Measurements from ENCODE around the gene ADIG.

ADIG gene

DNA sequence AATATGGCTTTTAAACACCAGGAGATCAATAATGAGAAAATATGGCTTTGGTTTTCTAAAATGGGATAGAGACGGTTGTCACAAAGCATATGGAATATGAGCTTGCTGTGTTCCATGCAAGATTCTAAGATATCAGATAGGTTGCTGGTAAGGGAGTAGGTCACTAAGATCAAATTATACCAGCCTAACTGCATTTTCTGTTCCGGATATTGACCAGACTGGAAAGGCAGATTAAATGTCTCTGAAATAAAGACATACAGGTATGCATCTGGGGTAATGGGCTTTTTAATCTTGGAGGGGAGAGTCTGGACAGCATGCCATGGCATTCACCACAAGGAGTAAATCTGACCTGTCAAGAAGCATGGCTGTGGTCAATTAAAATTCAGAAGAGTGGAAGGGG, 35.2 kb upstream of the ADIG start:
- H2AFZ ChIP-seq (ENCODE audit: low read length), result no peak overlapping the region
- peaks cover 9% of the 10 kb centered on the region; the same call in 1 of the 2 replicates for H3K36me3 ChIP-seq (replicated peaks; ENCODE audit: insufficient read depth, low read length)
- H3F3A ChIP-seq (ENCODE audit: insufficient read depth, low read length), result no peaks in the 10 kb centered on the region

DNA sequence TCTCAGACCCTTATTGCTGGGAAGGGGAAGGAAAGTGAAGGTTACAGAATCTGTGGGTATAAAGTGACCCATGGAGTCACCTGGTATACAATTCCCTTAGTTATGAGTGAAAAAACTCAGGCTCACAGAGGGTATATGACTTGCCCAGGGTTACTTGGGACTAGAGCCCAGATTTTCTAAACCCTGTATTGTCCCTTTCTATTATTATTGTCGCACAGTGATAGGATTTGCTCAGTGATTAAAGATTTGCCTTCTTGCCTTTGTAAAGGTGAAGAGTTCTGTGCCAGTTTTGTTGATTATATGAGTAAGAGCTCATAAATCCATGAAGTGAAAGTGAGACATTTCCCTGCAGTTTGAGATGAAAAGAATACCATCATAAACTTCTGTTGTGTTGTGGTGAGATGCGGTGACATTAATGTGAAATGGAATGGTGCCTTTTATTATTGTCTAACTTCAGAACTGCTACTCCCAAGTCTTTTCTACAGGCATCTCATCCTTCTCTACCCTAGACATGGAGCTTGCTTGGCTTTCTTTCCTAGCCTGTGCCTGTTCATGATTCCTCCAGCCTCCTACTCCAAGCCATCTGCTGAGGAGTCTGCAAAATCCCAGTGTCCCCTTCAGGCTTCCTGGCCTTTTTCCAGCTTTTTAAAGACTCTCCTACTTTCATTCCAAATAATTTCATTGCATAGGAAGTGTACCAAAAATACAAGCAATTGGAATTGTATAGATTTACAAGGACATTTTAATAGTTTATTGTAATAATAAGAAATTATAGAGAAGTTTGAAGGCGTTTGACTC, 33.5 kb upstream of the ADIG start:
- Histone ChIP-seq H3K27ac (ENCODE audit: low read length) (no peak overlapping the region), H3K9ac (ENCODE audit: low read length) (no peak overlapping the region), H3K4me3 (ENCODE audit: low read length) (no peak overlapping the region), H3K27me3 (replicated peaks; ENCODE audit: insufficient read depth, low read length) (no peaks in the 10 kb centered on the region), H3K9me2 (replicated peaks; ENCODE audit: insufficient read depth, low read length) (no peaks in the 10 kb centered on the region), H3K79me2 (ENCODE audit: low read length) (no peaks in the 10 kb centered on the region), H3K4me2 (ENCODE audit: low read depth, low read length) (no peak overlapping the region), H3F3A (ENCODE audit: insufficient read depth, low read length) (no peaks in the 10 kb centered on the region), H3K4me1 (ENCODE audit: low read length) (no peaks in the 10 kb centered on the region), H2AFZ (ENCODE audit: low read length) (no peak overlapping the region), H3K9me3 (replicated peaks; ENCODE audit: insufficient read depth, low read length) (no peaks in the 10 kb centered on the region), H4K20me1 (ENCODE audit: insufficient read depth, low read length) (no peaks in the 10 kb centered on the region), H3K36me3 (replicated peaks; ENCODE audit: insufficient read depth, low read length) (peaks cover 9% of the 10 kb centered on the region; the same call in 1 of the 2 replicates)
- TF ChIP-seq CTCF (IDR thresholded peaks at IDR 0.05; ENCODE audit: low read length) (no peak), EZH2phosphoT487 (IDR thresholded peaks at IDR 0.05; ENCODE audit: low read length) (no peak), EZH2 (optimal IDR thresholded peaks at IDR 0.05; ENCODE audit: low read depth, low read length) (no peak)
- DNase-seq, result no peak

More for the DNA sequence above, 35.2 kb upstream of the ADIG start:
- no peak overlapping the region for H3K27ac ChIP-seq (ENCODE audit: low read length)
- H3K27me3 ChIP-seq (replicated peaks; ENCODE audit: insufficient read depth, low read length), result no peaks in the 10 kb centered on the region
- TF ChIP-seq EZH2 (optimal IDR thresholded peaks at IDR 0.05; ENCODE audit: low read depth, low read length) (no peak), EZH2phosphoT487 (IDR thresholded peaks at IDR 0.05; ENCODE audit: low read length) (no peak), CTCF (IDR thresholded peaks at IDR 0.05; ENCODE audit: low read length) (no peak)
- H3K4me2 ChIP-seq (ENCODE audit: low read depth, low read length), result no peak overlapping the region
- no peak for DNase-seq
- no peaks in the 10 kb centered on the region for H3K79me2 ChIP-seq (ENCODE audit: low read length)
- H3K4me3 ChIP-seq (ENCODE audit: low read length), result no peak overlapping the region
- H3K9ac ChIP-seq (ENCODE audit: low read length), result no peak overlapping the region
- no peaks in the 10 kb centered on the region for H3K4me1 ChIP-seq (ENCODE audit: low read length)
- H3K9me2 ChIP-seq (replicated peaks; ENCODE audit: insufficient read depth, low read length), result no peaks in the 10 kb centered on the region
- no peaks in the 10 kb centered on the region for H4K20me1 ChIP-seq (ENCODE audit: insufficient read depth, low read length)
- no peaks in the 10 kb centered on the region for H3K9me3 ChIP-seq (replicated peaks; ENCODE audit: insufficient read depth, low read length)

DNA sequence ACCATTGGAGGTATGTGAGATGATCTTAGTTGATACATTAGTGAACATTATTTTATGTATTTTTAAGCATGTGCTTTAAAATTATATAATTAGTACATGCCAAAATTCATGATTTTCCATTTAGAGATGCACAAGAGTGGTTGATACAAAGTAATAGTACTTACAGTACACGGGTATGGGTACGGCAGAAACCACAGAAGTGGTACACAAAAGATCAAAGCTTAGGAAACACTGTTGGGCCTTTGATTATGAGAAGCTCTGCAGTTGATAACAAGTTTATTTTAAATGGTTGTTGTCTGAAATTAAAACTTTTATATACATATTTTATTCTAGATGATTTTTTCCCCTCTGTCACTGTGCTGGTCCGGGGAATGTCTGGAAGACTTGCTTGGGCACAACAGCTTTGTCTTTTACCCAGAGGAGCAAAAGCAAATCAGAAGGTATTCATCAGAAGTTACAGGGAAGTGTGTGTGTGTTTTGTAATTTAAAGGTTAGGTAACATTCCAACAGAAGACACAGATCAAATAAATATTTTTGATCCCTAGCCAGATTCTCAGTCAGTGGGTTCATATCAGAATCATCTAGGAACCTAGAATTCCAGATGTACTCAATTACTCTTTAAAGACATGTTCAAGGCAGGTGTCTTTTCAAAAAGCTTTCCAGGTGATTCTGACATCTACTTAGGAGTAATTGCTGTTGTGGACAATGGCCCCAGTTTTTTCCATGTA, 32.5 kb upstream of the ADIG start:
- no peak overlapping the region for H2AFZ ChIP-seq (ENCODE audit: low read length)
- peaks cover 9% of the 10 kb centered on the region; the same call in 1 of the 2 replicates for H3K36me3 ChIP-seq (replicated peaks; ENCODE audit: insufficient read depth, low read length)
- TF ChIP-seq EZH2phosphoT487 (IDR thresholded peaks at IDR 0.05; ENCODE audit: low read length) (no peak), CTCF (IDR thresholded peaks at IDR 0.05; ENCODE audit: low read length) (no peak), EZH2 (optimal IDR thresholded peaks at IDR 0.05; ENCODE audit: low read depth, low read length) (no peak)
- no peaks in the 10 kb centered on the region for H3K27me3 ChIP-seq (replicated peaks; ENCODE audit: insufficient read depth, low read length)
- H3K9ac ChIP-seq (ENCODE audit: low read length), result no peak overlapping the region
- H3K27ac ChIP-seq (ENCODE audit: low read length), result no peak overlapping the region
- H3K79me2 ChIP-seq (ENCODE audit: low read length), result no peaks in the 10 kb centered on the region
- H4K20me1 ChIP-seq (ENCODE audit: insufficient read depth, low read length), result no peaks in the 10 kb centered on the region
- no peak for DNase-seq
- no peak overlapping the region for H3K4me3 ChIP-seq (ENCODE audit: low read length)
- no peaks in the 10 kb centered on the region for H3F3A ChIP-seq (ENCODE audit: insufficient read depth, low read length)
- H3K4me2 ChIP-seq (ENCODE audit: low read depth, low read length), result no peak overlapping the region
- H3K9me2 ChIP-seq (replicated peaks; ENCODE audit: insufficient read depth, low read length), result no peaks in the 10 kb centered on the region
- H3K4me1 ChIP-seq (ENCODE audit: low read length), result no peaks in the 10 kb centered on the region
- no peaks in the 10 kb centered on the region for H3K9me3 ChIP-seq (replicated peaks; ENCODE audit: insufficient read depth, low read length)

All from MM.1S (cell line).